Uterus (tissue), 4 donors: ENCODE results near the gene NUDT21. TPM values are rescaled to one million over a fixed set of nuclear protein-coding genes. Genes with fewer than 3 reads are reported as not detected.

Source experiments
- DNase-seq, 2 donors: peaks; one replicate each; pipeline ENCODE4 v3.0.0-alpha.2; 2019 to 2020
- H3K27ac ChIP-seq, 2 donors: fragments of 200-600 bp; sonication (generic); 1 replicate in 1 of 2; 2 replicates in 1 of 2; pipeline ENCODE4 v1.5.1; 2016 to 2018
- H3K27me3 ChIP-seq, 2 donors: fragments of 200-600 bp; sonication (generic); one replicate each; pipeline ENCODE4 v1.5.1; 2018 to 2019; ENCODE audit warnings: control low read depth in 1 of 2
- H3K36me3 ChIP-seq, 2 donors: fragments of 200-600 bp; sonication (generic); one replicate each; pipeline ENCODE4 v1.5.1; 2019; ENCODE audit warnings: control low read depth in 1 of 2
- H3K4me1 ChIP-seq, 2 donors: fragments of 200-600 bp; sonication (generic); one replicate each; pipeline ENCODE4 v1.5.1; 2018 to 2019; ENCODE audit warnings: control low read depth in 1 of 2
- H3K4me3 ChIP-seq, 2 donors: fragments of 200-600 bp; sonication (generic); 1 replicate in 1 of 2; 2 replicates in 1 of 2; pipeline ENCODE4 v1.5.1; 2018 to 2019; ENCODE audit warnings: mild to moderate bottlenecking in 1 of 2
- H3K9me3 ChIP-seq, 2 donors: fragments of 200-600 bp; sonication (generic); one replicate each; pipeline ENCODE4 v1.5.1; 2019; ENCODE audit warnings: control low read depth in 1 of 2
- CTCF ChIP-seq, 4 experiments: fragments of 200-600 bp in 2 of 4; fragments of 450-650 bp in 2 of 4; sonication (generic) in 2 of 4; IDR thresholded peaks; one replicate each; pipeline ENCODE4 v1.5.1; 2016 to 2019; ENCODE audit warnings: antibody characterized with exemption in 4 of 4, mild to moderate bottlenecking in 2 of 4, moderate library complexity in 1 of 4
- POLR2A ChIP-seq, 2 donors: fragments of 450-650 bp; IDR thresholded peaks; one replicate each; pipeline ENCODE4 v1.6.1; 2016; ENCODE audit warnings: antibody characterized with exemption in 2 of 2, mild to moderate bottlenecking in 1 of 2, moderate library complexity in 1 of 2
- intact Hi-C: fragments of 100-400 bp; cut with DNase I; formaldehyde crosslinking; loops from one replicate; pipeline ENCODE4 v1.15.1; 2023; ENCODE audit warnings: low total_unique reads
- total RNA-seq, 4 donors: library from RNA; depleted of rRNA in 3 of 4; stranded (reverse); fragments of >200 nt in 3 of 4; gene quantifications; one replicate each; pipeline versions ENCODE4 v1.1.0 to v1.2.4, GENCODE V29; 2014 to 2023
- donor health status: DM: yes; HTN: yes; CAD: no.

Gene NUDT21
- total RNA-seq, 4 donors from 2014 or later, result 23.1 to 184 (median 89.2) TPM

DNA sequence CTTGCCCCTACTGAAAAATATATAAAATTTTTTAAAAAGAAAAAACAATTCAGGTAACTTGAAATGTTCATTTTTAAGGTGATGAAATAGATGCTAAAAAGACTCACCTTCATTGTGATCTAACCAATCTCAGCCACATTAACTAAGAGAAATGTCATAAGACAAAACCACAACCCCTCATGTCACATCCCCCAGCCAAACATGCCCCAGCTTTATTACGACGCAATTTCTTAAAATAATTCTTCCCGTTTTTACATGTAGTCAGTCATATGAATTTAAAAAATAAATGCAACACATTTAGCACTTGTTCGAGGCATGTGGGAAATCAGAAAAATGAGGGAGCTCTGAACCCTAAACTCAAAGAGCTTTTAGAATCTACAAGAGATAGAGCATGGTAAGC is 35.3 kb downstream of the NUDT21 start:
- Histone ChIP-seq H3K27ac (no peak overlapping the region), H3K4me3 (no peak overlapping the region), H3K9me3 (no peaks in the 10 kb centered on the region), H3K4me1 (no peaks in the 10 kb centered on the region), H3K27me3 (no peaks in the 10 kb centered on the region), H3K36me3 (no peaks in the 10 kb centered on the region)
- intact Hi-C loops, result no loop called here
- no peak for DNase-seq
- TF ChIP-seq POLR2A (IDR thresholded peaks at IDR 0.05) (no peak), CTCF (IDR thresholded peaks at IDR 0.05) (no peak)

GRCh38 chr16:56414366-56414765 is 36.8 kb downstream of the NUDT21 start:
- Histone ChIP-seq H3K9me3 (no peaks in the 10 kb centered on the region), H3K27me3 (no peaks in the 10 kb centered on the region), H3K36me3 (no peaks in the 10 kb centered on the region), H3K4me3 (no peak overlapping the region), H3K4me1 (no peaks in the 10 kb centered on the region), H3K27ac (no peak overlapping the region)
- no peak for DNase-seq
- TF ChIP-seq CTCF (IDR thresholded peaks at IDR 0.05), result no peak
- intact Hi-C loops, result no loop called here

GRCh38 chr16:56413381-56413780 is 37.8 kb downstream of the NUDT21 start:
- no peak overlapping the region for H3K4me3 ChIP-seq
- no peak for DNase-seq
- intact Hi-C loops, result no loop called here
- no peaks in the 10 kb centered on the region for H3K27me3 ChIP-seq
- H3K4me1 ChIP-seq, result no peaks in the 10 kb centered on the region
- no peaks in the 10 kb centered on the region for H3K36me3 ChIP-seq
- H3K9me3 ChIP-seq, result no peaks in the 10 kb centered on the region
- TF ChIP-seq CTCF (IDR thresholded peaks at IDR 0.05) (no peak), POLR2A (IDR thresholded peaks at IDR 0.05) (no peak)
- H3K27ac ChIP-seq, result no peak overlapping the region

DNA sequence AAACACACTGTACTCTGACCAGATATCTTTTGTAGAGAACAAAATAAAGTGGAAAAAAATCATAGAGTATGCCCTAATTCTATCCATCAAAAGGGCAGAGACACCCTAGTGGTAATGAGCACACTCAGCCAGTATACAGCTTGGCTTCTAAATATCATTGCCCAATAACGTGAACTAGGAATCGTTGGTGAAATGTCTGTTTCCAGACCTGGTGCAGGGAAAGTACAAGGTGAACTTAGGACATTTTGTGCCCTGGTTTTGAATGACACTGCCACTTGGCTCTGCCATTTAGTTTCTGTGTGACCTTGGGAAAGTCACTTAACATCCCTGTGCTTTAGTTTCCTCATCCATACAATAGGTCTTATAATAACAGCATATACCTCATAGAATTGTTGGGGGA is 39.5 kb downstream of the NUDT21 start:
- intact Hi-C loops, result no loop called here
- H3K36me3 ChIP-seq, result no peaks in the 10 kb centered on the region
- no peaks in the 10 kb centered on the region for H3K9me3 ChIP-seq
- H3K27ac ChIP-seq, result no peak overlapping the region
- DNase-seq, result no peak
- no peak overlapping the region for H3K4me3 ChIP-seq
- no peak for TF ChIP-seq CTCF (IDR thresholded peaks at IDR 0.05)
- no peak for TF ChIP-seq POLR2A (IDR thresholded peaks at IDR 0.05)
- no peaks in the 10 kb centered on the region for H3K27me3 ChIP-seq
- no peaks in the 10 kb centered on the region for H3K4me1 ChIP-seq

- H3K4me1 ChIP-seq, result no peaks in the 10 kb centered on the region
- no peaks in the 10 kb centered on the region for H3K27me3 ChIP-seq
- no peak overlapping the region for H3K27ac ChIP-seq
- DNase-seq, result no peak
- H3K4me3 ChIP-seq, result no peak overlapping the region
- no peaks in the 10 kb centered on the region for H3K9me3 ChIP-seq
- intact Hi-C loops, result no loop called here
- H3K36me3 ChIP-seq, result no peaks in the 10 kb centered on the region
- TF ChIP-seq POLR2A (IDR thresholded peaks at IDR 0.05), result no peak
Observed at GRCh38 chr16:56411123-56411522, 40.0 kb downstream of the NUDT21 start.

DNA sequence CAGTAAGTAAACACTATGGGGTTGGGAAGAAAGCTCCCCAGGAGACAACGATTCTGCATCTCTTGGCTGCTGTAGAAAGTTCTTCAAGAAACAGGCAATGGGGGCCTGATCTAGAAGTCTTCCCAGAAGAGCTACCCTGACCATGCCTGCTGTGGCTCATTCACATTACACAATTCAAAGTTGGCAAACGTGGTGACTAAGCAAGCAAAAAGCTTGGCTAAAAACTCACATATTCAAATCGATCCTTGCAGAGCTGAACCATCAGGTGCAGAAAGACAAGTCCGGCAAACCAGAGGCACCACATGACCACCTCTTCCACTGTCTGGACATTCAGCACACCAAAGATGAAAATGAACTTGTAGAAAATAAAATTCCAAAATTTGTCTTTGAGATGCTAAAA is 41.9 kb downstream of the NUDT21 start:
- DNase-seq, result no peak
- intact Hi-C loops, result no loop called here
- TF ChIP-seq CTCF (IDR thresholded peaks at IDR 0.05) (no peak), POLR2A (IDR thresholded peaks at IDR 0.05) (no peak)

More for the DNA sequence above, 41.9 kb downstream of the NUDT21 start:
- H3K36me3 ChIP-seq, result no peaks in the 10 kb centered on the region
- no peaks in the 10 kb centered on the region for H3K27me3 ChIP-seq
- no peaks in the 10 kb centered on the region for H3K4me1 ChIP-seq
- no peaks in the 10 kb centered on the region for H3K9me3 ChIP-seq
- no peak overlapping the region for H3K4me3 ChIP-seq
- H3K27ac ChIP-seq, result no peak overlapping the region
